ENCODE measurements around the gene SEPHS1.
A peak's percentile ranks its signal among the peaks of the same experiment; 100 is the strongest.

The SEPHS1 gene, protein sequence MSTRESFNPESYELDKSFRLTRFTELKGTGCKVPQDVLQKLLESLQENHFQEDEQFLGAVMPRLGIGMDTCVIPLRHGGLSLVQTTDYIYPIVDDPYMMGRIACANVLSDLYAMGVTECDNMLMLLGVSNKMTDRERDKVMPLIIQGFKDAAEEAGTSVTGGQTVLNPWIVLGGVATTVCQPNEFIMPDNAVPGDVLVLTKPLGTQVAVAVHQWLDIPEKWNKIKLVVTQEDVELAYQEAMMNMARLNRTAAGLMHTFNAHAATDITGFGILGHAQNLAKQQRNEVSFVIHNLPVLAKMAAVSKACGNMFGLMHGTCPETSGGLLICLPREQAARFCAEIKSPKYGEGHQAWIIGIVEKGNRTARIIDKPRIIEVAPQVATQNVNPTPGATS

GRCh38 chr10:13348216-13349017, at the start of gene SEPHS1:
TSS of gene SEPHS1 (minus strand) at chr10:13348293. CDS start at chr10:13344950, 3,343 bp downstream.
- Histone ChIP-seq H3K27ac (ENCODE audit: low read length) (peak within 1 kb of the TSS; percentile 81), H3K36me3 (replicated peaks; ENCODE audit: insufficient read depth, low read length) (no peaks in the 10 kb centered on the region), H3K4me2 (ENCODE audit: low read depth, low read length) (peak within 1 kb of the TSS; percentile 93), H3K4me3 (ENCODE audit: low read length) (peak within 1 kb of the TSS; percentile 73), H3K27me3 (replicated peaks; ENCODE audit: insufficient read depth, low read length) (no peaks in the 10 kb centered on the region), H3K9ac (ENCODE audit: low read length) (peak within 1 kb of the TSS; percentile 94), H3K4me1 (ENCODE audit: low read length) (peaks cover 21% of the 10 kb centered on the region), H4K20me1 (ENCODE audit: insufficient read depth, low read length) (no peaks in the 10 kb centered on the region), H3K9me2 (replicated peaks; ENCODE audit: insufficient read depth, low read length) (no peaks in the 10 kb centered on the region), H3F3A (ENCODE audit: insufficient read depth, low read length) (peaks cover 15% of the 10 kb centered on the region), H3K9me3 (replicated peaks; ENCODE audit: insufficient read depth, low read length) (no peaks in the 10 kb centered on the region), H2AFZ (ENCODE audit: low read length) (peak within 1 kb of the TSS; percentile 61), H3K79me2 (ENCODE audit: low read length) (peaks cover 37% of the 10 kb centered on the region)
- no peak for TF ChIP-seq CTCF (IDR thresholded peaks at IDR 0.05; ENCODE audit: low read length)
- TF ChIP-seq EZH2phosphoT487 (IDR thresholded peaks at IDR 0.05; ENCODE audit: low read length) = no peak
- TF ChIP-seq EZH2 (optimal IDR thresholded peaks at IDR 0.05; ENCODE audit: low read depth, low read length) = no peak
- DNase-seq = peak; percentile 85

GRCh38 chr10:13397052-13397451, 49.0 kb upstream of the SEPHS1 start:
- H3K9me2 ChIP-seq (replicated peaks; ENCODE audit: insufficient read depth, low read length) = no peaks in the 10 kb centered on the region
- H3K36me3 ChIP-seq (replicated peaks; ENCODE audit: insufficient read depth, low read length) = no peaks in the 10 kb centered on the region
- no peak overlapping the region for H2AFZ ChIP-seq (ENCODE audit: low read length)
- no peaks in the 10 kb centered on the region for H3K9me3 ChIP-seq (replicated peaks; ENCODE audit: insufficient read depth, low read length)
- TF ChIP-seq CTCF (IDR thresholded peaks at IDR 0.05; ENCODE audit: low read length) (no peak), EZH2phosphoT487 (IDR thresholded peaks at IDR 0.05; ENCODE audit: low read length) (no peak), EZH2 (optimal IDR thresholded peaks at IDR 0.05; ENCODE audit: low read depth, low read length) (no peak)
- no peak overlapping the region for H3K27ac ChIP-seq (ENCODE audit: low read length)
- no peak overlapping the region for H3K4me2 ChIP-seq (ENCODE audit: low read depth, low read length)
- no peak for DNase-seq
- no peaks in the 10 kb centered on the region for H3K79me2 ChIP-seq (ENCODE audit: low read length)
- no peak overlapping the region for H3K9ac ChIP-seq (ENCODE audit: low read length)
- no peaks in the 10 kb centered on the region for H4K20me1 ChIP-seq (ENCODE audit: insufficient read depth, low read length)
- H3K4me1 ChIP-seq (ENCODE audit: low read length) = no peaks in the 10 kb centered on the region
- no peaks in the 10 kb centered on the region; the same call in 1 of the 2 replicates for H3K27me3 ChIP-seq (replicated peaks; ENCODE audit: insufficient read depth, low read length)
- no peak overlapping the region for H3K4me3 ChIP-seq (ENCODE audit: low read length)
- no peaks in the 10 kb centered on the region for H3F3A ChIP-seq (ENCODE audit: insufficient read depth, low read length)

DNA sequence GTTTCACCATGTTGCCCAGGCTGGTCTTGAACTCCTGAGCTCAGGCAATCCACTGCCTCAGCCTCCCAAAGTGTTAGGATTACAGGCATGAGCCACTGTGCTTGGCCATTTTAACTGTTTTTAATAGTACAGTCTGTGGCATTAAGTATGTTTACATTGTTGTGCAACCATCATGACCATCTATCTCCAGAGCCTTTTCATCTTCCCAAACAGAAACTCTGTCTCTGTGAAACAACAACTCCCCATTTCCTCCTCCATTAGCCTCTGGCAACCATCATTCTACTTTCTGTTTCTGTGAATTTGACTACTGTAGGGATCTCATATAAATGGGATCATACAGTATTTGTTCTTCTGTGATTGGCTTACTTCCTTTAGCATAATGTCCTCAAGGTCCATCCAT, 48.3 kb upstream of the SEPHS1 start:
- Histone ChIP-seq H3K27me3 (replicated peaks; ENCODE audit: insufficient read depth, low read length) (no peaks in the 10 kb centered on the region; the same call in 1 of the 2 replicates), H4K20me1 (ENCODE audit: insufficient read depth, low read length) (no peaks in the 10 kb centered on the region), H3K79me2 (ENCODE audit: low read length) (no peaks in the 10 kb centered on the region), H3K9ac (ENCODE audit: low read length) (no peak overlapping the region), H3F3A (ENCODE audit: insufficient read depth, low read length) (no peaks in the 10 kb centered on the region), H3K9me3 (replicated peaks; ENCODE audit: insufficient read depth, low read length) (no peaks in the 10 kb centered on the region), H3K36me3 (replicated peaks; ENCODE audit: insufficient read depth, low read length) (no peaks in the 10 kb centered on the region), H3K4me2 (ENCODE audit: low read depth, low read length) (no peak overlapping the region), H3K9me2 (replicated peaks; ENCODE audit: insufficient read depth, low read length) (no peaks in the 10 kb centered on the region), H3K4me1 (ENCODE audit: low read length) (no peaks in the 10 kb centered on the region), H2AFZ (ENCODE audit: low read length) (no peak overlapping the region), H3K27ac (ENCODE audit: low read length) (no peak overlapping the region), H3K4me3 (ENCODE audit: low read length) (no peak overlapping the region)
- no peak for TF ChIP-seq EZH2phosphoT487 (IDR thresholded peaks at IDR 0.05; ENCODE audit: low read length)
- no peak for DNase-seq

Data from MM.1S (cell line).